GM10248 (cell line): Measurements from ENCODE around the gene CIB2.

Experiments
- CTCF ChIA-PET: fragments of 300-600 bp; sonication (Branson Sonifier 250); formaldehyde crosslinking; extraction: SDS; loops from one replicate; lab custom pipeline; 2021; ENCODE audit warnings: antibody characterized with exemption; lab: Yijun Ruan, JAX
- POLR2A ChIA-PET: fragments of 350-650 bp; sonication (Branson Sonifier 250); formaldehyde crosslinking; extraction: SDS; loops from one replicate; lab custom pipeline; 2020; ENCODE audit warnings: antibody characterized with exemption; lab: Yijun Ruan, JAX
- DNase-seq: peaks from one replicate; pipeline ENCODE4 v3.0.0; 2012; ENCODE audit errors: extremely low spot score
- CTCF ChIP-seq: IDR thresholded peaks from 2 replicates; pipeline ENCODE4 v1.5.1; 2012; ENCODE audit warnings: mild to moderate bottlenecking, low read depth; ENCODE audit errors: extremely low read depth, missing control alignments, control extremely low read depth

CIB2 gene

GRCh38 chr15:78077871-78078210, 53.4 kb downstream of the CIB2 start:
- ChIA-PET POLR2A (no interaction called here), CTCF (interaction anchor here (0.9 to 1.3 kb wide), 4 partner anchors 9 to 62 kb away, joined by 3 to 4 read pairs (median 3); no protein-coding TSS in a partner anchor)
- no peak for TF ChIP-seq CTCF
- no peak for DNase-seq

- ChIA-PET CTCF (interaction anchor here (0.9 to 1.4 kb wide), 4 partner anchors 10 to 62 kb away, joined by 3 to 5 read pairs (median 3); no protein-coding TSS in a partner anchor), POLR2A (no interaction called here)
- no peak for TF ChIP-seq CTCF
- DNase-seq: peak; percentile 83
Observed at GRCh38 chr15:78077053-78077870, 54.0 kb downstream of the CIB2 start, which contains the start of gene TBC1D2B. TBC1D2B (minus strand) TSS chr15:78077711; CDS start chr15:78077652, 59 bp downstream.

DNA sequence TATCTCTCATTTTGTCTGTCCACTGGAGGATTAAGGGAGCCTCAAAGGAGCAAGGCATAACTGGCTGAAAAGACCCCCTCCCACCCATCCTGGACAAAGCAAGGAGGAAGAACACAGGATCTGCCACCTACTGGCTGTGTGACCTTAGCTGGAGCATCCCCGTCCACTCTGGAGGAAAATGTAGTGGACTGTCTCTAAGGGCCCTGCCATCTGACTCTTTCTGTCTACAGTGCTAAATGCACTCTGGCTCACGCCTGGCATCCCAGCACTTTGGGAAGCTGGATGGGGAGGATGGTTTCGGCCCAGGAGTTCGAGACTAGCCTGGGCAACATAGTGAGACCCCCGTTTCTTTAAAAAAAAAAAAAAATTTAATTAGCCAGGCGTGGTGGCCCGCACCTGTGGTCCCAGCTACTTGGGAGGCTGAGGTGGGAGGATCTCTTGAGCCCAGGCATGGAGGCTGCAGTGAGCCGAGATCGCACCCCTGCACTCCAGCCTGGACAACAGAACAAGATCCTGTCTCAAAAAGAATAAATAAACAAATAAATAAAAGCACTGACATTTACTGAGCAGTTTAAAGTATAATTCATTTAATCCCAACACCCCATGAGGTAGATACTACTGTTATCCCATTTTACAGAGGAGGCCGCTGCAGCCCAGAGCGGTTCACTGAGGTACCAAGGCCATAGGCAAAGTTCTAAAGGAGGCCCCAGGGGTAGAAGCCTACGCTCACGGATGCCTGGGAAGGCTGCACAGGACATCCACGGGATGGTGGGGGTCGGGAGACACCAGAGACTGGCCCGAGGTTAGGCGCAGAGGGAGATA, 54.8 kb downstream of the CIB2 start:
- ChIA-PET CTCF (interaction anchor here (0.8 to 1.5 kb wide), 5 partner anchors 9 to 117 kb away, joined by 3 to 5 read pairs (median 4); no protein-coding TSS in a partner anchor), POLR2A (no interaction called here)
- peak; percentile 27 for TF ChIP-seq CTCF
- DNase-seq: no peak

DNA sequence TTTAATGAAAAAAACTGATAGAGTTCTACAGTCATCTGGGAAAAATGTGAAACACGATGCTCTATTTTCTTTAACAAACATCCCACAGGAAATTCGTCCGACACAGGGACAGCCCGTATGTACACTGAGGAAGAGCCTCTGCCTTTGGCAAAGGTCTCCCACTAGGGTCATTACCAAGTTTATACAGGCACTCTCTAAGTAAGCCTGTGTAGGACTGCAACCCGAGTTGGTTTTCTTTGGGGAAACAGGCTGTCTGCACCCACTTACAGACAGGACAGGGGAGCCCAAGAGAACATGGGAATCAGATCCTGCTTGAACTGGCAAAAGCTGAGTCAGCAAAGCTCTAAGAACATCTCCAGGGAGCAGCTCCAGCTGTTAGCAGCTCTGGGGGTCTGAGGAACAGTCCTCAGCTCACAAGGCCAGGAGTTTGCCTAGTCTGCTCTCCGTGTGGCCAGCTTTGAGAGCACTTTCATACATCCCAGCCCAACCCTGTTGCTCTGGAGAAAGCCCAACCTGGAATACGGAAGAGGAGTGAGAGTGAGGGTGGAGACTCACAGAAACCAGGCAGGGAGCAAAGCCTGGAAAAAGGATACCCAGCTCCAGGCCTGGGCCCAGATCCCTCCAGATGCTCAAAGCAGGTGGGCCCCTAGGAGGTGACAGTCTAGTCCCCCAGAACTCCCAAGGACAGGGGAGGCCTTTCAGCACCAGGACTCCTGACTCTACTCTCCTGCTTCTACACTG, 55.6 kb downstream of the CIB2 start:
- TF ChIP-seq CTCF: no peak
- POLR2A ChIA-PET: no interaction called here
- DNase-seq: no peak
- CTCF ChIA-PET: interaction anchor here (0.8 to 1.5 kb wide), 5 partner anchors 8 to 116 kb away, joined by 3 to 5 read pairs (median 4); no protein-coding TSS in a partner anchor

- POLR2A ChIA-PET: no interaction called here
Observed at GRCh38 chr15:78073046-78073787, 58.0 kb downstream of the CIB2 start.

More at GRCh38 chr15:78073046-78073787, 58.0 kb downstream of the CIB2 start:
- CTCF ChIA-PET: interaction anchor here (0.9 to 1.7 kb wide), 4 partner anchors 11 to 57 kb away, joined by 3 to 7 read pairs (median 3); no protein-coding TSS in a partner anchor
- TF ChIP-seq CTCF: no peak
- no peak for DNase-seq
